ENCODE results near the gene CALN1. TPM values are rescaled to one million over a fixed set of nuclear protein-coding genes. Genes with fewer than 3 reads are reported as not detected.

CALN1 gene
- total RNA-seq, 4 donors from 2014 or later, result under 0.01 to 0.33 (median 0.10) TPM; not detected in 1

GRCh38 chr7:71995111-71995510 is 417.0 kb downstream of the CALN1 start:
- H3K27me3 ChIP-seq, result no peaks in the 10 kb centered on the region
- no peak overlapping the region for H3K27ac ChIP-seq
- H3K4me1 ChIP-seq, result no peaks in the 10 kb centered on the region
- no peaks in the 10 kb centered on the region for H3K36me3 ChIP-seq
- no peak for DNase-seq
- H3K9me3 ChIP-seq, result no peaks in the 10 kb centered on the region
- TF ChIP-seq CTCF (IDR thresholded peaks at IDR 0.05) (no peak), POLR2A (IDR thresholded peaks at IDR 0.05) (no peak)
- H3K4me3 ChIP-seq (replicated peaks in 1 of 3), result no peak overlapping the region
- intact Hi-C loops (cut with DNase I), result no loop called here
- WGBS, 2 donors, result 89 to 94% methylated on average over 7 of the region's 7 CpGs

- DNase-seq, result no peak
- no peaks in the 10 kb centered on the region for H3K36me3 ChIP-seq
- no peak overlapping the region for H3K4me3 ChIP-seq (replicated peaks in 1 of 3)
- no peaks in the 10 kb centered on the region for H3K4me1 ChIP-seq
- intact Hi-C loops (cut with DNase I), result no loop called here
- no peaks in the 10 kb centered on the region for H3K27me3 ChIP-seq
- no peak overlapping the region for H3K27ac ChIP-seq
- TF ChIP-seq CTCF (IDR thresholded peaks at IDR 0.05) (no peak), POLR2A (IDR thresholded peaks at IDR 0.05) (no peak)
- H3K9me3 ChIP-seq, result no peaks in the 10 kb centered on the region
These were observed 420.6 kb downstream of the CALN1 start for GRCh38 chr7:71991586-71991985.

- no peak for DNase-seq
- H3K27ac ChIP-seq, result no peak overlapping the region
- H3K4me1 ChIP-seq, result no peaks in the 10 kb centered on the region
- TF ChIP-seq CTCF (IDR thresholded peaks at IDR 0.05), result no peak
- H3K27me3 ChIP-seq, result no peaks in the 10 kb centered on the region
- no peak overlapping the region for H3K4me3 ChIP-seq (replicated peaks in 1 of 3)
- intact Hi-C loops (cut with DNase I), result no loop called here
- 90 to 91% methylated on average over 7 of the region's 7 CpGs for WGBS, 2 donors
- no peaks in the 10 kb centered on the region for H3K9me3 ChIP-seq
- no peaks in the 10 kb centered on the region for H3K36me3 ChIP-seq
These were observed 422.0 kb downstream of the CALN1 start for GRCh38 chr7:71990138-71990462.

- Histone ChIP-seq H3K36me3 (no peaks in the 10 kb centered on the region), H3K27ac (no peak overlapping the region), H3K4me1 (no peaks in the 10 kb centered on the region), H3K4me3 (replicated peaks in 1 of 3) (no peak overlapping the region), H3K9me3 (no peaks in the 10 kb centered on the region), H3K27me3 (no peaks in the 10 kb centered on the region)
- DNase-seq, result no peak
- intact Hi-C loops (cut with DNase I), result no loop called here
- 74 to 88% methylated on average over 7 of the region's 7 CpGs for WGBS, 2 donors
- TF ChIP-seq CTCF (IDR thresholded peaks at IDR 0.05), result no peak
- TF ChIP-seq POLR2A (IDR thresholded peaks at IDR 0.05), result no peak
These were observed 423.9 kb downstream of the CALN1 start for GRCh38 chr7:71988201-71988600.

GRCh38 chr7:71987200-71987767 is 424.9 kb downstream of the CALN1 start:
- DNase-seq, result no peak
- TF ChIP-seq POLR2A (IDR thresholded peaks at IDR 0.05) (no peak), CTCF (IDR thresholded peaks at IDR 0.05) (no peak)
- intact Hi-C loops (cut with DNase I), result no loop called here
- Histone ChIP-seq H3K27ac (no peak overlapping the region), H3K4me3 (replicated peaks in 1 of 3) (no peak overlapping the region), H3K4me1 (no peaks in the 10 kb centered on the region), H3K36me3 (no peaks in the 10 kb centered on the region), H3K27me3 (no peaks in the 10 kb centered on the region), H3K9me3 (no peaks in the 10 kb centered on the region)
- WGBS, 2 donors, result 80 to 85% methylated on average over 8 of the region's 8 CpGs
